ENCODE data around the gene TBC1D10A.

DNA sequence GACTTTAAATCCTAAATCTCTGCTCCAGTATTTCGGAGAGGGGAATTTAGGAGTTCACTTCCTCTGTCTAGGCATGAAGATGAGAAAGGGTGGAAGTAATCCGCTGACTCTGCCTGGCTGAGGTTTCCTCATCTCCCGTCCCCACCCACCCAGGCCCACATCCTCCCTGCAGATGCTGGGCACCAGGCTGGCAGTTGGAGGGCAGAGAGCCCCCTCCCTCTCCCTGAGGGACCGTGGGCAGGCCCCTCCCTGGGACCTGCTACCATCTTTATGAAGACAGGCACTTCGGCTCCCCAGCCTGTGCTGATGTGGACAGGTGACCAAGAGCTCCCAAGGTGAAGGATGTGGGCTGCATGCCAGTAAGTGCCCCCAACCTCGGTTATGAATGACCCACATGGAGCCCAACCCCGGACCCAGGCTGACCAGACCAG lies 44.1 kb downstream of the TBC1D10A start:
- TF ChIP-seq, protein P1, sequence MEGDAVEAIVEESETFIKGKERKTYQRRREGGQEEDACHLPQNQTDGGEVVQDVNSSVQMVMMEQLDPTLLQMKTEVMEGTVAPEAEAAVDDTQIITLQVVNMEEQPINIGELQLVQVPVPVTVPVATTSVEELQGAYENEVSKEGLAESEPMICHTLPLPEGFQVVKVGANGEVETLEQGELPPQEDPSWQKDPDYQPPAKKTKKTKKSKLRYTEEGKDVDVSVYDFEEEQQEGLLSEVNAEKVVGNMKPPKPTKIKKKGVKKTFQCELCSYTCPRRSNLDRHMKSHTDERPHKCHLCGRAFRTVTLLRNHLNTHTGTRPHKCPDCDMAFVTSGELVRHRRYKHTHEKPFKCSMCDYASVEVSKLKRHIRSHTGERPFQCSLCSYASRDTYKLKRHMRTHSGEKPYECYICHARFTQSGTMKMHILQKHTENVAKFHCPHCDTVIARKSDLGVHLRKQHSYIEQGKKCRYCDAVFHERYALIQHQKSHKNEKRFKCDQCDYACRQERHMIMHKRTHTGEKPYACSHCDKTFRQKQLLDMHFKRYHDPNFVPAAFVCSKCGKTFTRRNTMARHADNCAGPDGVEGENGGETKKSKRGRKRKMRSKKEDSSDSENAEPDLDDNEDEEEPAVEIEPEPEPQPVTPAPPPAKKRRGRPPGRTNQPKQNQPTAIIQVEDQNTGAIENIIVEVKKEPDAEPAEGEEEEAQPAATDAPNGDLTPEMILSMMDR (IDR thresholded peaks at IDR 0.05; ENCODE audit: poor library complexity): no peak
- no peak for TF ChIP-seq EZH2 (IDR thresholded peaks at IDR 0.05; ENCODE audit: borderline replicate concordance)
